B cell (primary cell): ENCODE measurements around the gene SCYGR1. TPM values are rescaled to one million over a fixed set of nuclear protein-coding genes. Genes with fewer than 3 reads are reported as not detected.

Source experiments
- ATAC-seq: fragments of 200-7000 bp; cut with Tn5 transposase; one replicate; pipeline ENCODE4 v1.10.0; 2021; ENCODE audit warnings: low read depth, mild to moderate bottlenecking, moderate number of reproducible peaks, moderate library complexity
- CTCF ChIA-PET: fragments of 350-600 bp; sonication (Branson Sonifier 250); formaldehyde crosslinking; loops from one replicate; lab custom pipeline; 2021; ENCODE audit warnings: antibody characterized with exemption, inconsistent platforms; lab: Charles Lee
- POLR2A ChIA-PET: fragments of 350-600 bp; sonication (Branson Sonifier 250); formaldehyde crosslinking; loops from one replicate; lab custom pipeline; 2021; ENCODE audit warnings: antibody characterized with exemption; lab: Charles Lee
- DNase-seq: peaks from one replicate; pipeline ENCODE4 v3.0.0; 2013
- H2AFZ ChIP-seq: 2 replicates; pipeline ENCODE4 v1.6.1; 2012; ENCODE audit warnings: mild to moderate bottlenecking, low read depth, low read length; ENCODE audit not compliant: insufficient read depth, poor library complexity, severe bottlenecking
- H3K27ac ChIP-seq, 2 donors: 1 replicate in 1 of 2; 2 replicates in 1 of 2; pipeline ENCODE4 v1.5.1; 2012 to 2013; ENCODE audit warnings: low read length in 2 of 2, mild to moderate bottlenecking in 2 of 2, moderate library complexity in 1 of 2
- H3K27me3 ChIP-seq, 4 experiments: fragments of 200-600 bp in 1 of 4; sonication (generic) in 1 of 4; replicated peaks in 1 of 4; 1 replicate in 2 of 4; 2 replicates in 2 of 4; pipeline versions ENCODE4 v1.6.1 to v1.7.0; 2013 to 2016; ENCODE audit warnings: low read length in 3 of 4, mild to moderate bottlenecking in 2 of 4, mixed read lengths in 1 of 4, moderate library complexity in 1 of 4; ENCODE audit not compliant: insufficient read depth in 4 of 4, control insufficient read depth in 3 of 4; ENCODE audit errors: control extremely low read depth in 1 of 4
- H3K36me3 ChIP-seq, 2 experiments: replicated peaks in 1 of 2; 1 replicate in 1 of 2; 2 replicates in 1 of 2; pipeline versions ENCODE4 v1.6.1 to v1.7.1; 2013; ENCODE audit warnings: low read length in 1 of 2; ENCODE audit not compliant: insufficient read depth in 2 of 2, control insufficient read depth in 1 of 2; ENCODE audit errors: control extremely low read depth in 1 of 2, extremely low read depth in 1 of 2
- H3K4me1 ChIP-seq, 2 donors: fragments of 200-600 bp in 1 of 2; sonication (generic) in 1 of 2; 1 replicate in 1 of 2; 2 replicates in 1 of 2; pipeline versions ENCODE4 v1.5.1 to v1.6.1; 2013 to 2017; ENCODE audit warnings: low read length in 2 of 2; ENCODE audit not compliant: control insufficient read depth in 2 of 2, insufficient read depth in 2 of 2
- H3K4me2 ChIP-seq: replicated peaks from 2 replicates; pipeline ENCODE3; 2012; ENCODE audit warnings: mild to moderate bottlenecking, low read depth, low read length; ENCODE audit not compliant: poor library complexity, severe bottlenecking
- H3K4me3 ChIP-seq, 5 experiments: fragments of 200-600 bp in 1 of 5; sonication (generic) in 1 of 5; 1 replicate in 3 of 5; 2 replicates in 2 of 5; pipeline versions ENCODE4 v1.5.1 to v1.7.0; 2011 to 2016; ENCODE audit warnings: low read length in 4 of 5, mild to moderate bottlenecking in 4 of 5, low read depth in 2 of 5, control low read depth in 1 of 5, moderate library complexity in 1 of 5; ENCODE audit not compliant: insufficient read depth in 1 of 5; ENCODE audit errors: control extremely low read depth in 1 of 5, extremely low read depth in 1 of 5
- H3K79me2 ChIP-seq: fragments of 200-600 bp; sonication (generic); one replicate; pipeline ENCODE4 v1.6.0; 2016; ENCODE audit warnings: low read length; ENCODE audit not compliant: control insufficient read depth, insufficient read depth
- H3K9ac ChIP-seq: fragments of 200-600 bp; sonication (generic); 2 replicates; pipeline ENCODE4 v1.6.1; 2017; ENCODE audit warnings: mild to moderate bottlenecking, low read length, moderate library complexity
- H3K9me3 ChIP-seq, 3 donors: one replicate each; pipeline versions ENCODE4 v1.6.1 to v1.7.1; 2013; ENCODE audit warnings: low read length in 2 of 3; ENCODE audit not compliant: control insufficient read depth in 2 of 3, insufficient read depth in 1 of 3; ENCODE audit errors: control extremely low read depth in 1 of 3
- H4K20me1 ChIP-seq: 2 replicates; pipeline ENCODE4 v1.6.0; 2012; ENCODE audit warnings: mild to moderate bottlenecking, low read length; ENCODE audit not compliant: insufficient read depth, control insufficient read depth, poor library complexity, severe bottlenecking
- H3K27ac Mint-ChIP-seq: one replicate; pipeline ENCODE4 v1.8.0; 2021; ENCODE audit warnings: mixed read lengths
- H3K27me3 Mint-ChIP-seq: one replicate; pipeline ENCODE4 v1.8.0; 2021; ENCODE audit warnings: mixed read lengths
- H3K4me1 Mint-ChIP-seq: one replicate; pipeline ENCODE4 v1.8.0; 2021; ENCODE audit warnings: mixed read lengths
- H3K4me3 Mint-ChIP-seq: one replicate; pipeline ENCODE4 v1.8.0; 2021; ENCODE audit warnings: mixed read lengths
- H3K9me3 Mint-ChIP-seq: one replicate; pipeline ENCODE4 v1.8.0; 2022; ENCODE audit warnings: mixed read lengths; ENCODE audit not compliant: insufficient read depth
- CTCF ChIP-seq: fragments of 200-600 bp; IDR thresholded peaks from one replicate; pipeline ENCODE4 v1.8.0; 2022; ENCODE audit warnings: antibody characterized with exemption, mild to moderate bottlenecking
- EZH2 ChIP-seq: IDR thresholded peaks from 2 replicates; pipeline ENCODE4 v1.6.1; 2012; ENCODE audit warnings: borderline replicate concordance, low read depth, mild to moderate bottlenecking, moderate library complexity, low read length; ENCODE audit not compliant: insufficient read depth, poor library complexity, severe bottlenecking
- WGBS: methylation state at CpG from one replicate; pipeline ENCODE4 v1.1.5; 2013; ENCODE audit warnings: missing lambda C conversion rate; ENCODE audit not compliant: insufficient coverage; 5-methylcytosine and 5-hydroxymethylcytosine counted together
- intact Hi-C: fragments of 100-400 bp; cut with micrococcal nuclease; formaldehyde crosslinking; loops from one replicate; pipeline ENCODE4 v1.10.0; 2022
- polyA plus RNA-seq: library from polyadenylated mRNA; depleted of rRNA; stranded (reverse); fragments of >200 nt; gene quantifications from 2 replicates; pipeline ENCODE4 v1.2.3, GENCODE V29; 2012
- total RNA-seq, 2 donors: library from RNA; stranded (reverse); fragments of 120-200 nt in 1 of 2; gene quantifications; 1 replicate in 1 of 2; 2 replicates in 1 of 2; pipeline versions ENCODE4 v1.2.3 to v1.2.4, GENCODE V29; 2013 to 2022

Gene SCYGR1
- total and polyA plus RNA-seq, 2 donors (not counting 1 experiment from before 2014, with no cell fraction given), result not detected

- no peak overlapping the region for H3K9ac ChIP-seq
- H3K9me3 Mint-ChIP-seq, result no peaks in the 10 kb centered on the region
- no peaks in the 10 kb centered on the region for H3K9me3 ChIP-seq
- H3K27ac Mint-ChIP-seq, result no peak overlapping the region
- intact Hi-C loops, result loop anchor here (1.0 kb wide), 1 partner anchor 360 kb away; no protein-coding TSS in a partner anchor
- H3K27me3 Mint-ChIP-seq, result no peaks in the 10 kb centered on the region
- H3K36me3 ChIP-seq, result no peaks in the 10 kb centered on the region
- no peak overlapping the region for H3K27ac ChIP-seq
- H3K4me1 ChIP-seq, result peaks cover 29 to 32% of the 10 kb centered on the region in 2 donors
- H3K79me2 ChIP-seq, result no peaks in the 10 kb centered on the region
- ATAC-seq (no peak), DNase-seq (no peak)
- peak overlapping the region; percentile 36 for H3K4me2 ChIP-seq
- no peak overlapping the region for H3K4me3 ChIP-seq
- POLR2A ChIA-PET, result no interaction called here
- H3K4me3 Mint-ChIP-seq, result no peak overlapping the region
- 5% methylated on average over 7 of the region's 7 CpGs for WGBS
- H4K20me1 ChIP-seq, result no peaks in the 10 kb centered on the region
- H3K4me1 Mint-ChIP-seq, result peaks cover 41% of the 10 kb centered on the region
- H2AFZ ChIP-seq, result no peak overlapping the region
- H3K27me3 ChIP-seq, result no peaks in the 10 kb centered on the region
- TF ChIP-seq CTCF (peak; percentile 13), EZH2 (no peak)
- CTCF ChIA-PET, result interaction anchor here (0.8 to 3.7 kb wide), 12 partner anchors 9 to 359 kb away, joined by 3 to 55 read pairs (median 6); no protein-coding TSS in a partner anchor
Observed at GRCh38 chr2:227406177-227407031, 18.7 kb upstream of the SCYGR1 start.
